Rectal smooth muscle tissue (tissue), 1 donor: ENCODE results near the gene CENPU.
A peak's percentile ranks its signal among the peaks of the same experiment; 100 is the strongest.
"Not testable (repeated sequence)": the region's sequence is repeated elsewhere in the genome, so short reads cannot be mapped to it uniquely, and the experiment has no call there.

Source experiments
- H3K27ac ChIP-seq: one replicate; pipeline ENCODE4 v1.7.0; 2013; ENCODE audit warnings: low read depth, low read length, inconsistent platforms
- H3K27me3 ChIP-seq: one replicate; pipeline ENCODE4 v1.7.0; 2013; ENCODE audit warnings: low read length; ENCODE audit not compliant: control insufficient read depth, insufficient read depth
- H3K36me3 ChIP-seq: one replicate; pipeline ENCODE4 v1.7.0; 2013; ENCODE audit warnings: low read length; ENCODE audit not compliant: control insufficient read depth, insufficient read depth
- H3K4me1 ChIP-seq: one replicate; pipeline ENCODE4 v1.7.0; 2013; ENCODE audit warnings: low read length; ENCODE audit not compliant: control insufficient read depth, insufficient read depth
- H3K4me3 ChIP-seq: one replicate; pipeline ENCODE4 v1.7.0; 2013; ENCODE audit warnings: low read length
- H3K9ac ChIP-seq: one replicate; pipeline ENCODE4 v1.7.0; 2013; ENCODE audit warnings: low read length

CENPU gene

GRCh38 chr4:184733654-184734524 is at the start of gene CENPU:
TSS of gene CENPU (minus strand) at chr4:184734096. CDS start at chr4:184734062, 34 bp downstream.
- Histone ChIP-seq H3K27me3 (no peaks in the 10 kb centered on the region), H3K36me3 (no peaks in the 10 kb centered on the region), H3K27ac (no peak within 1 kb of the TSS), H3K9ac (peak within 1 kb of the TSS; percentile 35), H3K4me3 (peak within 1 kb of the TSS; percentile 81), H3K4me1 (peaks cover 7% of the 10 kb centered on the region)

- no peak overlapping the region for H3K4me3 ChIP-seq
- no peaks in the 10 kb centered on the region for H3K27me3 ChIP-seq
- H3K27ac ChIP-seq: no peak overlapping the region
- H3K9ac ChIP-seq: no peak overlapping the region
- H3K36me3 ChIP-seq: peaks cover 6% of the 10 kb centered on the region
- no peaks in the 10 kb centered on the region for H3K4me1 ChIP-seq
These were observed 49.0 kb upstream of the CENPU start for GRCh38 chr4:184782731-184783373.

- H3K27me3 ChIP-seq, H3K36me3 ChIP-seq, H3K9ac ChIP-seq, H3K4me3 ChIP-seq, H3K27ac ChIP-seq, H3K4me1 ChIP-seq: not testable (repeated sequence)
These were observed 45.3 kb upstream of the CENPU start for GRCh38 chr4:184779160-184779559.

GRCh38 chr4:184778325-184778724 is 44.4 kb upstream of the CENPU start:
- no peak overlapping the region for H3K4me3 ChIP-seq
- H3K27me3 ChIP-seq: no peaks in the 10 kb centered on the region
- H3K36me3 ChIP-seq: peaks cover 2% of the 10 kb centered on the region
- no peak overlapping the region for H3K27ac ChIP-seq
- H3K4me1 ChIP-seq: no peaks in the 10 kb centered on the region
- H3K9ac ChIP-seq: no peak overlapping the region

GRCh38 chr4:184776821-184777220 is 42.9 kb upstream of the CENPU start:
- no peak overlapping the region for H3K9ac ChIP-seq
- H3K4me3 ChIP-seq: no peak overlapping the region
- no peak overlapping the region for H3K27ac ChIP-seq
- H3K27me3 ChIP-seq: no peaks in the 10 kb centered on the region
- no peaks in the 10 kb centered on the region for H3K36me3 ChIP-seq
- no peaks in the 10 kb centered on the region for H3K4me1 ChIP-seq

GRCh38 chr4:184775854-184776555 is 42.1 kb upstream of the CENPU start:
- Histone ChIP-seq H3K27ac (no peak overlapping the region), H3K4me1 (no peaks in the 10 kb centered on the region), H3K27me3 (no peaks in the 10 kb centered on the region), H3K9ac (no peak overlapping the region), H3K36me3 (no peaks in the 10 kb centered on the region), H3K4me3 (no peak overlapping the region)

- Histone ChIP-seq H3K9ac (no peak overlapping the region), H3K27ac (no peak overlapping the region), H3K36me3 (peaks cover 2% of the 10 kb centered on the region), H3K27me3 (no peaks in the 10 kb centered on the region), H3K4me3 (no peak overlapping the region), H3K4me1 (no peaks in the 10 kb centered on the region)
These were observed 40.3 kb upstream of the CENPU start for GRCh38 chr4:184774152-184774551.

GRCh38 chr4:184771416-184771815 is 37.5 kb upstream of the CENPU start:
- no peak overlapping the region for H3K4me3 ChIP-seq
- peaks cover 7% of the 10 kb centered on the region for H3K36me3 ChIP-seq
- H3K4me1 ChIP-seq: no peaks in the 10 kb centered on the region
- no peak overlapping the region for H3K9ac ChIP-seq
- H3K27ac ChIP-seq: no peak overlapping the region
- H3K27me3 ChIP-seq: no peaks in the 10 kb centered on the region

GRCh38 chr4:184769141-184769765 is 35.4 kb upstream of the CENPU start:
- Histone ChIP-seq H3K36me3 (peaks cover 13% of the 10 kb centered on the region), H3K4me3 (no peak overlapping the region), H3K9ac (no peak overlapping the region), H3K4me1 (no peaks in the 10 kb centered on the region), H3K27me3 (no peaks in the 10 kb centered on the region), H3K27ac (no peak overlapping the region)

- no peak overlapping the region for H3K9ac ChIP-seq
- H3K36me3 ChIP-seq: peaks cover 13% of the 10 kb centered on the region
- no peak overlapping the region for H3K4me3 ChIP-seq
- H3K27ac ChIP-seq: no peak overlapping the region
- no peaks in the 10 kb centered on the region for H3K27me3 ChIP-seq
- H3K4me1 ChIP-seq: peaks cover 3% of the 10 kb centered on the region
These were observed 34.4 kb upstream of the CENPU start for GRCh38 chr4:184768296-184768695.

GRCh38 chr4:184766446-184766845 is 32.5 kb upstream of the CENPU start:
- Histone ChIP-seq H3K9ac (no peak overlapping the region), H3K27ac (no peak overlapping the region), H3K36me3 (peaks cover 13% of the 10 kb centered on the region), H3K27me3 (no peaks in the 10 kb centered on the region), H3K4me1 (peaks cover 7% of the 10 kb centered on the region), H3K4me3 (no peak overlapping the region)
